ENCODE measurements around the gene ST8SIA5.

Gene ST8SIA5

DNA sequence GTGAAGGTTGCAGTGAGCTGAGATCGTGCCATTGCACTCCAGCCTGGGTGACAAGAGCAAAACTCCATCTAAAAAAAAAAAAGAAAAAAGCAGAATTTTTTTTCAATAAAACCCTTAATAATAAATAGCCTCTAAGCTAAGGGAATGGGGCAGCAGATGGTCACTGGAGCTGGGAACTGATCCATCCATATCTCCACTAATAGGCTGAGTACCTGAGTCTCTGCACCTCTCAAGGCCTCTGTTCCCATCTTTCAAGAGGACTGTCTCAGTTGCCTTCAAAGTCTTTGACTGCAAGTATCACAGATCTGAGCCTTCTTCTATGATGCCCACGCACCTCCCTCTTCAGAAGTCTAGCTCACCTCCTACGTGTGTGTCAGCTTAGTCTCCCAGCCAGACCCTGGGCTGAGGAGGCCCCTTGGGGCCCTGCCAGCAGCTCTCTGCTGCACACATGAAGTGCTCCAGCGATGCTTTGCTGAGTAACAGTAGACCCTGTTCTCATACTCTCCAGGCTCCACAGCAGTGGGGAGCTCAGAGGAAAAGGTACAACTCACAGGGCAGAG is 32.9 kb downstream of the ST8SIA5 start:
- DNase-seq (ENCODE audit: low read depth): no peak
- no peak for TF ChIP-seq CTCF (IDR thresholded peaks at IDR 0.05; ENCODE audit: low read depth, low read length, missing control alignments)
- H3K4me3 ChIP-seq (ENCODE audit: low read depth, low read length): no peak overlapping the region

- no peak overlapping the region for H3K4me3 ChIP-seq (ENCODE audit: low read depth, low read length)
- no peak for DNase-seq (ENCODE audit: low read depth)
- no peak for TF ChIP-seq CTCF (IDR thresholded peaks at IDR 0.05; ENCODE audit: low read depth, low read length, missing control alignments)
Observed at GRCh38 chr18:46722051-46722450, 34.8 kb downstream of the ST8SIA5 start.

DNA sequence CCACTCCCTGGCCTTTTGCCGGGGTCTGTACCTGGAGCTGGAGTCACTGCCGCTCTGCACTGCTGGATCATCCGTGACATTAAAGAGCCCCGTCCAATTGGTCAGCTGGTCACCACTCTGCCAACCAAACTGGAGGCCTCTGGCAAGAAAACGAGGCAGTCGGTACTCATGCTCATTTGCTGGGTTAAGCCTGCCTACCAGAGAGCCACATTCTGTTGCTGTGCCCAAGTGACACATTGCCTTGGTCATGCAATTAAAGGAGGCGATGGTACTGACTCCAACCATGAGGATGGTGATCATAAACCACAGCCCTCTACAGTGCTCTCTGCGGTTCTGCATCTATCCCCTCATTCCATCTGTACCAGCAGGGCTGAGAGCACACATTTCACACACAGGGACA is 35.5 kb downstream of the ST8SIA5 start:
- no peak for TF ChIP-seq CTCF (IDR thresholded peaks at IDR 0.05; ENCODE audit: low read depth, low read length, missing control alignments)
- no peak for DNase-seq (ENCODE audit: low read depth)
- no peak overlapping the region for H3K4me3 ChIP-seq (ENCODE audit: low read depth, low read length)

GRCh38 chr18:46720521-46720920 is 36.3 kb downstream of the ST8SIA5 start:
- no peak for DNase-seq (ENCODE audit: low read depth)
- H3K4me3 ChIP-seq (ENCODE audit: low read depth, low read length): no peak overlapping the region
- TF ChIP-seq CTCF (IDR thresholded peaks at IDR 0.05; ENCODE audit: low read depth, low read length, missing control alignments): no peak

DNA sequence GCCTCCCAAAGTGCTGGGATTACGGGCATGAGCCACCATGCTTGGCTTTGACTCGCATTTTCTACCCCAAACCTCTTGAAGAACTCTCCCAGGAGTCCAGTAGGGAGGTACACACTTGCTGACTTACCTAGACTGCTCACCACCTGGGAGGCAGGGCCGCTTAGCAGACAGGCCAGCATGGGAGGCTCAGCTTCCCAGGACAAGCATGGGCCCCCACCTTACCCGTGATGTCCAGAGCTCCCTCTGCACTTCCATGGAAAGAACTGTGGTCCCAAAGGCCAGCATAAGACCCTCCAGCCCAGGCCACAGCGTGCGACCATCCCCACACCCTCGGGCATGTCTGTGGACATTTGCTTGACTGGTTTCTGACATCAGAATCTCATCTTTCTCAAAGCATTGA is 36.8 kb downstream of the ST8SIA5 start:
- H3K4me3 ChIP-seq (ENCODE audit: low read depth, low read length): no peak overlapping the region
- no peak for DNase-seq (ENCODE audit: low read depth)
- TF ChIP-seq CTCF (IDR thresholded peaks at IDR 0.05; ENCODE audit: low read depth, low read length, missing control alignments): no peak

- no peak overlapping the region for H3K4me3 ChIP-seq (ENCODE audit: low read depth, low read length)
- TF ChIP-seq CTCF (IDR thresholded peaks at IDR 0.05; ENCODE audit: low read depth, low read length, missing control alignments): no peak
- no peak for DNase-seq (ENCODE audit: low read depth)
Observed at GRCh38 chr18:46719388-46719787, 37.5 kb downstream of the ST8SIA5 start.
